IPS DF 4.7 (cell line): ENCODE results near the gene DAB1.

ENCODE experiments used
- DNase-seq: peaks from one replicate; pipeline ENCODE4 v3.0.0-alpha.2; 2013; ENCODE audit warnings: low spot score; ENCODE audit errors: extremely low read depth

The DAB1 gene

GRCh38 chr1:57319791-57320190 is 104.1 kb downstream of the DAB1 start:
- no peak for DNase-seq

DNA sequence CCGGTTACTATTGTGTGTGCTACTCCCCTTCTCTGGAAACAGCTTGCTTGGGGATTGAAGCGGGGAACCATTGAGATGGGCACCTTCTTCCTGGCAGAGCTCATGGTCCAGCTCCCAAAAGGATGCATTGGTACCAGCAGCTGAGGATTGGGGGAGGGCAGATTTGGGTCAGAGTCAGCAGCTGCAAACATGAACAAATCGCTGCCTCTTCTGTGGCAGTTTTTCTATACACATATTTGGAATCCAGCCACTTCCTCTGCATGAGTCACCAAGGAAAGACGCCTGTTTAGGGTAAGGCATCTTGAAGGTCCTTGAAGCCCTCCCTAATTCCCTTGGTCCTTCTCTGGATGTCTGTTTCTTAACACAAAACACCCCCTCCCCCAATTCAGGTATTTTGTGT is 104.7 kb downstream of the DAB1 start:
- DNase-seq: no peak

DNA sequence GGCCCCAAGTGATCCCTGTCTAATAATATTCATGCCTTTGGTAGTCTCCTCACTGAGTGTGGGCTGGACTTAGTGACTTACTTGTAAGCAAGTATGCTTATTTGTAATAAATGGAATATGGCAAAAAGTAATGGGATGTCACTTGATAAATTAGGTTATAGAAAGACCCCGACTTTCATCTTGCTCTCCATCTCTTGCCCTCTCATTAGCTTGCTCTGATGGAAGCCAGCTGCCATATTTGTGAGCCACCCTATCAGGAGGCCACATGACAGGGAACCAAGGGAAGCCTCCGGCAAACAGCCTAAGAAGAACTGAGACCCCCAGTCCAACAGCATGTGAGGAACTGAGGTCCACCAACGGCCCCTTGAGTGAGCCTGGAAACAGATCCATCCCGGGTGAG is 107.0 kb downstream of the DAB1 start:
- no peak for DNase-seq

GRCh38 chr1:57316291-57316690 is 107.6 kb downstream of the DAB1 start:
- no peak for DNase-seq

GRCh38 chr1:57312869-57313268 is 111.0 kb downstream of the DAB1 start:
- no peak for DNase-seq

DNA sequence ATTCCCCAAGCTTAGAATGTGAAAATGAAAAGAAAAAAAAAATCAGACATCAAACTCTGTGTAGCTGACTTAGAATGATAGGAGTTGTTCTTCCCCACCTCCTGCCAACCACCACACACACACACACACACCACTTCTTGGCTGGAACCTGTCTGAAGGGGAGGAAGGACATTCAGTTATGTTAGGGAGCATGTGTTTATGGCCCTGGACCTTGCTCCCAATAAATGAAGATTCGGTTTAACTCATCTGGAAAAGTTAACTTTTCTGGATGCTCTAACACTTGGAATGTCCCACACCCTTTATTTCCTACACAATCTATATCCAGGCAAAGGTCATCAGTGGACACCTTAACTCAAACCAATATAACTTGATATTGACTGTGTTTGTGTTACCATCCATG is 112.4 kb downstream of the DAB1 start:
- no peak for DNase-seq

DNA sequence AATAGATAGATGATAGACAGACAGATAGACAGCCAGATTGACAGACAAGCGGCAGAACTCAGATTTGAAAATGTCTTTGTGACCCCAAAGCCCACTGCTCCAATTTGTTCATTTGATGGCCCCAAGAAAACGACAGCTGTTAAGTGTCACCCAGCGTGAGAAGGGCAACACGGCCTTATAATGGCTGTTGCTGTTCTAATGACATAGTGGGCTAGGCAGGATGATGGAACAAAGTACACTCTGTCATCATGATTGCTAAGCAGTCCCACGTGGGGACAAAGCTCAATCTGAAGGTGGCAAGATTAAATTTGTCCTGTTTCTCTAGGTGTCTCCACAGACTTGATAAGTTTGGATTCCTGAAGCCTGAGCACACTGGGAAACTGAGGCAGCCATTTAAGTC is 112.9 kb downstream of the DAB1 start:
- no peak for DNase-seq

GRCh38 chr1:57309630-57310029 is 114.2 kb downstream of the DAB1 start:
- DNase-seq: no peak

DNA sequence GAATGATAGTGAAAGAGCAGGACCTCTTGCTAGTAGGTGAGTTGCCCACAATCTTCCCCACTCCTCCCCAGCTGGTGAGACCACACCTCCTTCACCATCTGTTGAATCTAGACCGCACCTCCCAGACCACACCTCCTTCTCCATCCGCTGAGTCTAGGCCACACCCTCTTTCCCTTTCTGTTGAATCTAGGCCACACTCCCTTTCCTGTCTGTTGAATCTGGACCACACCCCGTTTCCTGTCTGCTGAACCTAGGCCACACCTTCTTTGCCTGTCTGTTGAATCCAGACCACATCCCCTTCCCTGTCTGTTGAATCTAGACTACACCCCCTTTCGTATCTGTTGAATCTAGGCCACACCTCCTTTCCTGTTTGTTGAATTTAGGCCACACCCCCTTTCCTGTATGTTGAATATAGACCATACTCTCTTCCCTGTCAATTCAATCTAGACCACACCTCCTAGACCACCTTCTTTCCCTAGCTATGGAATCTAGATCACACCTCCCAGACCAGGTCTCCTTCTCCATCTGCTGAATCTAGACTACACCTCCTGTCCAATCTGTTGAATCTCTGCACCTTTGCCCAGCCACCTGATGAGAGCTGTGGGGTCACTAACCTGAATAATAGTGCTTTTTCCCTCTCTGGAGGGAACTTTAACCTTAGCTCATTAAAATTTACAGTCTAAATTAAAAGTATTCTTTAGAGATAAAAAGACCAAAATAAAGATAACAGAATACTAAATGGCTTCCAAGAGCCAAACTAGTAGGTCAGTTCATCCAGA is 116.3 kb downstream of the DAB1 start:
- peak; percentile 69 for DNase-seq

DNA sequence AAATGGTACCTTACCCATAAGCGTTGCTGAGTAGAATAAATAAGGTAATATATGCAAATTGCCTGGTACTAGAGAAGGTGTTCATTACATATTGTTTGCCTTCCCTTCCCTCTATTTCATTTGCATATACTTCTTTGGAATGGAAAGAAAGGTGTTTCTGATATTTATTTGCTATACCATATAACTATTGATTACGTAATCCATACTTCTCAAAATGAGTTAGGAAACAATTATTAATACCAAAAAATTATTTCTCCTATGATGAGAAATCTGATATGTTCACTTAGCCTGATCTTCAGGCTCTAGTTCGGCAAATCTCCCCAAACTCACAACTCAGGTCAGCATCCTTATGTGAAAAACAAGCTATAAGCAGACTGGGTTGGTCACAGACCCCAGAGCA is 119.3 kb downstream of the DAB1 start:
- no peak for DNase-seq

GRCh38 chr1:57302812-57303596 is 120.9 kb downstream of the DAB1 start:
- no peak for DNase-seq

- DNase-seq: no peak
Observed at GRCh38 chr1:57300186-57300585, 123.7 kb downstream of the DAB1 start.

DNA sequence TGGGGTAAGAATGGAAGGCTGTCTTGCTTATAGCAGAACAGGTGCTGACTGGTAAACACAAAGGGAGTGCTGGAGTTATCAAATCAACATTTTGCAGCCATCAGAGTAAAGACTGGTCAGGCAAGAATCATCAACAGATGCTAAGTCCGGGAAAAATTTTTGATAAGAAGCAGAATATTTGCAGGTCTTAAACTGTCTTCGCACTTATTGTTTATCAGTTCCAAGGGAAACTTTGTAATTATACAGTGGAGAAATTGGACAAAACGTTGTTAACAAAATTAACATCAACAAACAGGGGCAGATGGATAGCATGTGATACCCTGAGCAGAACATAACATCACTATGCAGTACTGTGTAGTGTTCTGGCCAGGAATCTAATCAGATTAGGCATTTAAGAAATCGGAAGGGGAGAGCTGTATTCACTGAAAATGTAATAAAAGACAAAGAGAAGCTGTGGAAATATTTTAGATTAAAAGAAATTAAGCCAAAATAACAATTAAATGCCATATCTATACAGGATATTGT is 127.1 kb downstream of the DAB1 start:
- no peak for DNase-seq

DNA sequence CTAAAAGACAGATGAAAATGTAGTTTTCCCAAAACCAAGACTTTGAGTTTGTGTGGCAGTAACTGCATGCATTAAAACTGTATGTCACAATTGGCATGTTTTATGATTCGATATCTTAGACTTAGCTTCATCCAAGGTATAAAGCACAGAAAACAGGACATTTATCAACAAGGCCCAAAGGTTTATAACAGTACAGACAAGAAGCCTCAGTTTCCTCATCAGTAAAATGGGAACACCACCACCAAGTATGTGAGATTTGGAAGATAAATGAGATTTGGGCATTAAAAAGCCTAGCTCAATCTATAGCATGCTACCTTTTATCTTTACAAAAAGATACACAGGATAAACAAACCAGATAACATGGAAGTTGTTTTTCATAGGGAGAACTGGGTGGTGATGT is 128.5 kb downstream of the DAB1 start:
- no peak for DNase-seq

DNA sequence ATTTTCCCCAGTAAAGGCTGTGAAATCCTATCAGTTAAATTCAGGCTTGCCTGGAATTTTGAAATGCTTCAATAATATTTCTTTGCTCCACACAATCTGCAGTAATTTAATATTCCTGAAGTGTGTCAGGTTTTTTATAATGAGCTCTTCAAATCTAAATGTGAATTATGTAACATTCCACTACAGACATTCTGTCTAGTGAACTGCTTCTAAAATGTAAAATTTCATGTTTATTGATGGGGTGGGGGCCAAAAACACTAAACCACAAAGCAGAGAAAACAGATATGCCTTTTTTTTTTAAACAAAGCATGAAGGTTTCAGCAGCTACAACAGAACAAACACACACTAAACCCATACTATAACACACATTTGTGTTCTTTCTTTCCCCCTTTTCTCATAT is 129.7 kb downstream of the DAB1 start:
- no peak for DNase-seq

GRCh38 chr1:57293214-57293613 is 130.6 kb downstream of the DAB1 start:
- no peak for DNase-seq

GRCh38 chr1:57289781-57290180 is 134.1 kb downstream of the DAB1 start:
- no peak for DNase-seq

- DNase-seq: no peak
Observed at GRCh38 chr1:57285992-57286391, 137.9 kb downstream of the DAB1 start.

- no peak for DNase-seq
Observed at GRCh38 chr1:57282411-57282810, 141.4 kb downstream of the DAB1 start.

- no peak for DNase-seq
Observed at GRCh38 chr1:57281324-57281723, 142.5 kb downstream of the DAB1 start.

DNA sequence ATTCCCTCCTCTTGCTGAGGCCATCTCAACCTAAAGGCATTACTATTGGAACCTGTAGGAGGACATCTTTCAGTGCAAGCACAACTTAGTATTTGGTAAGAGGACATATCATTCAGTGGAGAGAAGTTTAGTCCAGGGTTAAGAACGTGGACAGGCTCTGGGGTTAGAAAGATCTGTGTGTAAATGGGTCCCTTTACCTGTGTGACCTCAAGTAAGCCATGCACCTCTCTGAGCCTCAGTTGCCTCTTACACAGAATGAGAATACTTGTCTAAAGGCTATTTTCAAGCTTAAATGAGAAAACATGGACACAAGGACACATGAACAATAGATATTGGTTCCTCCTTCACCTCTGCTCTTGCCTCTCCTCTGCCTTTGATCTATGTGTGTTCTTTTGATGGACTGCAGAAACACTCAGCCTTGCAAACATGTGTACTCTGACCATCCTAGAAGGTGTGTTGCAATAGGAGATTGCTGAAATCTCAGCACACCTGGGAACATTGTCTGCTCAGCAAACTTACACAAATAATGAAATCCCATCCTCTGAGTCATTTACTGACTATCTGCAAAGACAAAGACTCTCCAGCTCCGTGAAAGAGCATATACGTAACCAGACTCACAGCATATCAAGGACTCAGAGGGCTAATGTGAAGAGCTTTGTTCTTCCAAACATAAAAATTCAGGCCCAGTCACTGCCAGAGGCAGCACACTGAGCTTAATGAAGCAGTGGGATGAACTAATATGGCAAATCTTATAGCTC is 143.8 kb downstream of the DAB1 start:
- no peak for DNase-seq

DNA sequence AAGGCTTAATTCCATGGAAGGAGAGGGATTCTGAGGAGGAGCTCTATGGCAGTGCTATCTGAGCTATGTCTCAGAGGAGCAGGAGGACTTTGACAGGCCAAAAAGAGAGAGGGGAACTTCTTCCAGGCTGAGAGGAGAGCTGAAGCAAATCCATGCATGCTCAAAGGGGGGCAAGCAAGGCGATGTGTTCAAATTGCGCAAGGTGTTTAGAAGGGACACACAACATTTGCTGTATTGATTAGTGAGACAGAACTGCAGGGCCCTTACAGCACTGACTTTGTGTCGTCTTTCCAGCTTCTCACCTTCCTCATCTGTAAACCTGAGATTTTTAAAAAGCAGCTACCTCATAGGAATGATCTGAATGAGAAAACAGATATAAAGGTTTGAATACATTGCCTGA is 145.3 kb downstream of the DAB1 start:
- no peak for DNase-seq
